Raji (cell line): ENCODE measurements around the gene FAHD2B.
"Not testable (repeated sequence)": the region's sequence is repeated elsewhere in the genome, so short reads cannot be mapped to it uniquely, and the experiment has no call there.

ENCODE experiments used
- POLR2A ChIP-seq: IDR thresholded peaks from 2 replicates; pipeline ENCODE4 v1.6.1; 2011; ENCODE audit warnings: low read depth, low read length, control low read depth; ENCODE audit not compliant: insufficient read depth

The FAHD2B gene, protein sequence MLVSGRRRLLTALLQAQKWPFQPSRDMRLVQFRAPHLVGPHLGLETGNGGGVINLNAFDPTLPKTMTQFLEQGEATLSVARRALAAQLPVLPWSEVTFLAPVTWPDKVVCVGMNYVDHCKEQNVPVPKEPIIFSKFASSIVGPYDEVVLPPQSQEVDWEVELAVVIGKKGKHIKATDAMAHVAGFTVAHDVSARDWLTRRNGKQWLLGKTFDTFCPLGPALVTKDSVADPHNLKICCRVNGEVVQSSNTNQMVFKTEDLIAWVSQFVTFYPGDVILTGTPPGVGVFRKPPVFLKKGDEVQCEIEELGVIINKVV

DNA sequence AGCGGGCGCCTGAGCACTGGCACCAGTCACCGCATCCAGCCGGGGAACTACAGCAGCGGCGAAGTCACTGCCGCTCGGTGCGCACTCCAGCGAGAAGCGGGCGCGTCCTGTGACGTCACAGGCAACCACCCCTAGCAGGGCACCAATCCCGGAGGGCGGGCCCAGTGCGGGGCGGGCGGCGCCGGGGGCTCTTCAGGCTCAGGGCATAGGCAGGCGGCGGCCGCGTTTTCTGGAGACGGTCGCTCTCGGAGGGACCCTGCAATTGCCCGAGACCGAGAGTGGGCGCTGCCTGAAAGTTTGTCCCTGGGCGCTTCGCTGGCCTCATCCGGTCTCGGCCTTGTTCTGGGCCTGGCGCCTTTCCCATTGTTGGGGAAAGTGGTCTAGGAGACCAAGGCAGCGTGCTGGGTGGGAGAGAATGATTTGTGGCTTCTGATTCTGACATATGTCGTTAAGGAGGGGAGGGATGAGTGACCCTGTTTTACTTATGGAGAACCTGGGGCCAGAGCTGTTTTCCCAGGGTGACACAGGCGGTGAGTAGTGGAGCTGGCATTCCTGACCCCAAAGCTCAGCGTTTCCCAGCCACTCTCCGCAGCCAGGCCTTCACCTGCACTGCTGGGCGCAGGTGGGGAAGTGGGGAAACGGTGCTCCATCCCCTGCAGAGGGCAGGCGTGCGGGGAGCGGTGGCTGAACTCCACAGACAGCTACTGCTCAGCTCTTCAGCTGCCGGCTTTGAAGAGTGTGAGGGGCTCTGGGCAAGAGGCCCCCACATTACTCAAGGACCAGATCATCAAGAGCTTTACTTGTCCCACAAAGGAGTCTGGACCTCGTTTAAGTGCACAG is at the start of gene FAHD2B:
Gene FAHD2B, minus strand, starts transcription at position 111 of the 840 bp plus-strand sequence. CDS start 3,176 bp downstream, outside the sequence.
- TF ChIP-seq POLR2A, result not testable (repeated sequence)

DNA sequence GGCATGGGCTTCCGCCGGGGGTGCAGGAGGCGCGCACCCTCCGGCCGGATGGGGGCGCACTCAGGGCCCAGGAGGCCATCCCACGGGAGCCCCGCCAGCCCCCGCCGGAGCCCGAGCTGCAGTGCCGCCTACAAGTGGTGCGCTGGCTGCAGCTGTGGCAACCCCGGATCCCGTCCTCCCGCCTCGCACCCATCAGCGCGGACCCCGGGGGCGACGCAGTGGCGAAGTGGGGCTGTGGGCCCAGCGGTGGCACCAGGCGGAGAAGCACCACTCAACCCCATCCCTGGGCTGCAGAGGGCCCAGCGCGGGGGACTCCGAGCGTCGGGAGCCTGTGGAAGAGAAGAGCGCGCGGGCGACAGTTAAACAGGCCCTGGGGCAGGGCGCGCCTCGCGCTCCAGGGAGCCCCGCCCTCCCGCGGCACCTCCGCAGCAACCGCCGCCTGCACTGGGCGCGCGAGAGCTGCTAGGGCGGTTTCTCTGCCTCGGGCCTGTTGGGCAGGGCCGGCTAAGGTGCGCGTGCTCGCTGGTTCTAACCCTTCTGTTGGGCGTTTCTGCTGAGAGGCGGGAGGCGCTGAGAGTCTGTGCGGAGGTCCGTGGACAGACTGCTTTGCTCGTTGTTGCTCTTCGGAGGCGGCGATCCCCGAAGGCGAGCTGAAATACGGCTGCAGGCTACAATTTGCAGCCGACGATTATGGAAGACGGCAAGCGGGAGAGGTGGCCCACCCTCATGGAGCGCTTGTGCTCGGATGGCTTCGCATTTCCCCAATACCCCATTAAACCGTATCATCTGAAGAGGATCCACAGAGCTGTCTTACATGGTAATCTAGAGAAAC is 18.6 kb upstream of the FAHD2B start, which contains the start of gene ANKRD36:
Gene ANKRD36, plus strand, starts transcription at position 104 of the 832 bp plus-strand sequence. Its CDS starts 587 bp downstream, at position 691.
- TF ChIP-seq POLR2A, result peak; percentile 63

DNA sequence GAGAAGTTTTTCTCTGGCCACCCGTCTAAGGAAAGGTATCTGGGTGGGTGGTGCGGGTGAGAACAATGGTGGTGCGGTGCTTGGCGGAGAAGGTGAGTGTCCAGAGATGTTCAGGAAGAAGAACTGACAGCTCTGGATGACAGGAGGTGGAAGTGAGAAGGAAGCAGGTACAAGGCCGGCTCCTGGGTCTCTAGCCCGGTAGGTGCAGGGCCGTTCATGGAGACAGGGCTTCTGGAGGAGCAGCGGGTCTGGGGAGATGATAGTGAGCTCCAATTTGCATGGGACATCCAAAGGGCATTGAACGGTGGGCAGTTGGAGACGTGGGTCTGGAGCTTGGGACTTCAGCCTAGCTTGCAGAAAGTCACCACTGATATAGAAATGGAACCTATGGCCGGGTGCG is 979 bp upstream of the FAHD2B start:
- no peak for TF ChIP-seq POLR2A

DNA sequence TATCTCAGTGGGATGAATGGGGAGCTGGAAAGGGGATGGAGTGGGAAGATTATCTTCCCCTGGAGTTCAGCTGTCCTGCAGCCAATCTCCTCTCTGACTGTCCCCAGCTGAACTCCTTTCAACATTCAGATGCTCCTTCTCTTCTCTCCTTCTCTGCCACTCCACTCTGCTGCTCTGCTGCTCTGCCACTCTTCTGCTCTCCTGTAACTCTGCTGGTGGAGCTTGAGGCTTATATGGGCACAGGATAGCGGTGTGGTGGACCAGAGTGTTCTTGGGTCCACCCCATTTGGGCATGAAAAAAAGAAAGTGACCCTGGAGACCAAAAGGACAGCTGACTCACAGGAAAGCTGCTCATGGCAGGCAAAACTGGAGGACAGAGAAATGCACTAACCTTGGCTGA is 26.6 kb downstream of the FAHD2B start:
- no peak for TF ChIP-seq POLR2A

DNA sequence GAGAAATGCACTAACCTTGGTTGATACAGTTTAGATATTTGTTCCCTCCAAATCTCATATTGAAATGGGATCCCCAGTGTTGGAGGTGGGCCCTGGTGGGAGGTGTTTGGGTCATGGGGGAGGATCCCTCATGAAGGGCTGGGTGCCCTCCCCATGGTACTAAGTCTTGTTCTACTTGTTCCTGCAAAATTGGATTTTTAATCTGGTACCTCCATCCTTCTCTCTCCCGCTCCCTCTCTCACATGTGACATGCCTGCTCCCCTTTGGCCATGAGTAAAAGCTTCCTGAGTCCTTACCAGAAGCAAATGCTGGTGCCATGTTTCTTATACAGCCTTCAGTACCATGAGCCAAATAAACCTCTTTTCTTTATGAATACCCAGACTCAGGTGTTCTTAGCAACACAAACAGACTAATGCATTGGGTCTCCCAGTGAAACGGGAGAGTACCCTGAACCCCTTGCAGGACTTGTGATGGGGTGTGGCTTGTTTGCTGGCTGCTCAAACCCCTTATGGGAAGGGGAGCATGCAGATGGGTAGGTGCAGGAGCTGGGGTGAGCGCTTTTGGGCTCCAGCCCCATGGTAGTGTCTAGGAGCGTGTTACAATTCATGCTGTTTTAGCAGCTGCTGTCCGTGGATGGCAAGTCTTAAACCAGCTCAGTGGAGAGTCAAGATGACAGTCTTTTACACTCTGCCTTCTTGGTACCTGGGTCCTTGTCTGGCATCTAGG is 27.2 kb downstream of the FAHD2B start:
- no peak for TF ChIP-seq POLR2A

DNA sequence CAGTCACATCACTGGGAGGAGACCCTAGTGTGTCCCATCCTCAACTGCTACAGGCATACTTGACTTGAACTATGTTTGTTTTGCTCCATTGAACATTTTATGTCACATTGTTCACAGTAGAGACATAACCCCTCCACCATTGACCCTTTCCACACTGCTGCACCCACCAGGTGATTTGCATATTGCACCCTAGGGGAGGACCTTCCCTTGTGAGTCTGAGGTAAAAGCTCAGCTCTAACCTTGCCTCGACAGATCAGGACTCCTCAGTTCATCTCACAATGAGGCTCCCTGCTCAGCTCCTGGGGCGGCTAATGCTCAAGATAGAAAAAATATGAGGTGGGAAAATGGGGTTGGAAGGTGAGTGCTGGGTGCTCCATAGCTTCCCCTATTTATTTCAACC is 44.6 kb downstream of the FAHD2B start:
- peak; percentile 55 for TF ChIP-seq POLR2A

DNA sequence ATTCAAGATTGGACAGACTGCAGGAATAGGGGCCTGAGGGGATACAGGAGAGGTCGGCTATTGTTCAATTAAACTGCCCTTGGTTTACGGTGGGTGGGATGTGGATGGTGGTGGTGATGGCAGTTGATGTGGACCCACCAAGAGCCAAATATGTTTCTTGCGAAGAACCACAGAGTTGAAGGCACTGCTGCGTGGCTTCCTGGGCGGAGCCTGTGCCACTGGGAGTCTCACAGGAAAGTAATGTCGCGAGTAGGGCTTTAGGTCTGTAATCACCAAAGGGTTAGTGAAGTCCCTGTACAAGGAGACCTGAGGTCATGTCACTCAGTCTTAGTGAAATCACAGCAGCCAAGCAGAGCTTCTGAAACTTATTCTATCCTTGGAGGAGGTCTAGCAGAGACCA is 46.2 kb downstream of the FAHD2B start:
- TF ChIP-seq POLR2A, result 0 out of 2 replicates have a peak, but pooled peaks have one; percentile 17

DNA sequence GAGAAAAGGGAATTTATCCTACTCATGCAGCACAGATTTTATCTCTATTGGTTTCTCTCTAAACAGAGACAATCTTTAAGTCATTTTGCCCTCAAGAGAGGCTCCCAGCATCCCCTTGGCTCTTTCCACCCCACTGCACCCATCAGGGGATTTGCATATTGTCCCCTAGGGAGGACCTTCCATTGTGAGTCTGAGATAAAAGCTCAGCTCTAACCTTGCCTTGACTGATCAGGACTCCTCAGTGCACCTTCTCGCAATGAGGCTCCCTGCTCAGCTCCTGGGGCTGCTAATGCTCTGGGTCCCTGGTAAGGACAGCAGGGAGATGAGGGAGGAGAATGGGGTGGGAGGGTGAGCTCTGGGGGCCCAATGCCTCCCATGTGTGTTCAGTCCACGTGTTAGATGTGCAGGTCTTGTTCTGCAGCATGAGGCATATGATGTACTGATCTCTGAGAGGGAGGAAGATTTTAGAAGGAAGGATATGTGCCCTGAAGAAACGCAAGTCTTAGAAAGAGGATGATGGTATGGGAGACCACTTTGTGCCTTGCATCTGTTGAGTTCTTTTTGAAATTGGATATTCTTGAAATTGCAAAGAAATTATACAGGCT is 48.7 kb downstream of the FAHD2B start:
- peak; percentile 80 for TF ChIP-seq POLR2A
